ENCODE measurements around the gene QRICH2.

DNA sequence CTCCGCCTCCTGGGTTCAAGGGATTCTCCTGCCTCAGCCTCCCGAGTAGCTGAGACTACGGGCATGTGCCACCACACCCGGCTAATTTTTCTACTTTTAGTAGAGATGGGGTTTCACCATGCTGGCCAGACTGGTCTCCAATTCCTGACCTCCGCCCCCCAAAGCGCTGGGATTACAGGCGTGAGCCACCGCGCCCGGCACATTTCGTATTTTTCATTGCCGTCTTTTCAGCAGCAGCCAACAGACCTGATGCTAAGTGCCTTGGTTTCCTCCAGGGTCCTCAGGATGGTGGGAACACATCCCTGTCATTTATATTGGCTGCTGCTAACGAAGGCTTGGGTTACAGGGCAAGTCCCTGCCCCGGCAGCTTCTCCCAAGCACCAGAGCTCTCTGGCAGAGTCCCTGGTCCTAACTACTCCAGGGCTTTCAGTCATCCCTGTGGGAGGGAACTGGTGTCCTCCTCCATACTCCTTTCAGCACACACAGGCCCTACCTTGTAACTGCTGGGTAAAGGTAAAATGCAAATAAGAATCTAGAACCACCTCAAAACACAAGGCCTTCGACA is 66.3 kb downstream of the QRICH2 start:
- TF ChIP-seq EZH2 (IDR thresholded peaks at IDR 0.05; ENCODE audit: borderline replicate concordance, low read depth, low read length, severe bottlenecking) (no peak), CTCF (IDR thresholded peaks at IDR 0.05; ENCODE audit: borderline replicate concordance, extremely low read depth, low read length, poor library complexity, severe bottlenecking) (no peak)
